GM21717 (cell line): Measurements from ENCODE around the gene MRPL55.

Experiments used
- ATAC-seq: cut with Tn5 transposase; IDR thresholded peaks from one replicate; pipeline ENCODE4 v1.9.1; 2021; ENCODE audit warnings: mild to moderate bottlenecking, moderate library complexity; ENCODE audit not compliant: unreplicated experiment

MRPL55 gene

DNA sequence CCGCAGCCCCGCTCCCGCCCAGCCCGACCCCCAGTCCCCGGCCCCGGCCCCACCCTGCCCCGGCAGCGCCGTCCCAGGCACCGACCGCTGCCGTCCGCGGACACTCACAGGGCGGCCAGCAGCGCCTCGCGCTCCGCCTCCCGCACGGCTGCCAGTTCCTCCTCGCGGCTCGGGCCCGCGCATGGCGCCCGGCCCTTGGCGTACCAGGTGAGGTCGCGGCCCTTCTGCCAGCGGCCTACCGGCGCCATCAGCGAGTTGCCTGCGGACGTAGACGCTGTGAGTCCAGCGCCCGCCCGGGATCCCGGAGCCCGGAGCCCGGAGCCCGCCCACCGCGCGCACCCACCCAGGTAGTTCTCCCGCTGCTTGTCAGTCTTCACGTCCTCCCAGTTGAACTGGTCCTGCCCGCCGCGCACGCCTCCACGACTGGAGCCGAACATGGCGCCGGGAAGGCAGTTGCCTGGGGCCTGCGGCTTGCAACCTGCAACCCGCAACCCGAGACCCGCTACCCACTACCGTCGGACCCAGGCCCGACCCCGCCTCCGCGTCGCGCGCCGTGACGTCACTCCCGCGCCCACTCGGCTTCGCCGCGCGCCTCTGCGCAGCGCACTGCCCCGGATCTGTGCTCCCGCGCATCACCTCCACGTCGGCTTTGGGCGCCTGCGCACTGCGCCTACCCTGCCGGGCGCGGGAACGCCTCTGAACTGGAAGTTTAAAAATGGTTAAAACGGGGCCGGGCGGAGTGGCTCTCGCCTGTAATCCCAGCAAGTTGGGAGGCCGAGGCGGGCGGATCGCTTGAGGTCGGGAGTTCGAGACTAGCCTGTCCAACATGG lies 6.1 kb downstream of the MRPL55 start, which contains the start of gene C1orf35:
C1orf35 (minus strand) TSS at position 535 of the 830 bp plus-strand sequence; CDS start at position 437, 98 bp downstream.
- ATAC-seq, result peak; percentile 57

DNA sequence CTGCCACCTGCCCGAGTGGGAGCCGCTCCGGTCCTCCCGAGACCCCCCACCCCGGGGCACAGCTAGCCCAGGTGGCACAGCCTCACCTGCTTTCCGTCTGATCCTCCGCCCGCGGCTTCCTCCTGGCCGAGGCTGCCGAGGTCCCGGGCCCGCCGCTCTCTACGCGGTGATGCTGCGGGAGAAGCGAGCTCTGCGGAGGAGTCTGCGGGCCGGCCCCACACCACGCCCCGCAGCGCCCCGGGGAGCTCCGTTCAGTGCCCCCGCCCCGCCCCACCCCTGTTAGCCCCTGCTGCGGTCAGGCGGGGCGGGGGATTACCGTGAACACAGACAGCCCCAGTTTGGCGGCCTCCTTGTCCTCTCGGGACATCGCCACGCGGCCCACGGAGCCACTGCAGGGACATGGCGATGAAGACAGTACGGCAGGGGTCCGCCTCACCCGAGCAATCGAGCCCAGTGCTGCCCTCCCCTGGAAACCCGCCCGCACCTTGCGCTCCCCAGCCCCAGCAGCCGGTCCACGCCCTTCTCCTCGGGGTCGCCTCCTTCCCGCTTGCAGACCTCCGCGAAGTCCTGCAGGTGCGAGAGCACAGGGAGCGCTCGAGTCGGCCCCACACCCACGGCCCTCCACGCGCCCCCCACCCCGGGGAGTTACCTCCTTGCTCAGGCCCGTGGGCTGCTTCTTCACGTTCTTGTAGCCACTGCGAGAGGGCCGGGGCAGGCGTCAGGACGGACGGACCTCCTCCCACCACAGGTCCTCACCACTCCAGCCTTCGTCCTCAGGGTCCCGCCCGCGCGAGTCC lies 6.9 kb downstream of the MRPL55 start:
- ATAC-seq, result peak; percentile 25

DNA sequence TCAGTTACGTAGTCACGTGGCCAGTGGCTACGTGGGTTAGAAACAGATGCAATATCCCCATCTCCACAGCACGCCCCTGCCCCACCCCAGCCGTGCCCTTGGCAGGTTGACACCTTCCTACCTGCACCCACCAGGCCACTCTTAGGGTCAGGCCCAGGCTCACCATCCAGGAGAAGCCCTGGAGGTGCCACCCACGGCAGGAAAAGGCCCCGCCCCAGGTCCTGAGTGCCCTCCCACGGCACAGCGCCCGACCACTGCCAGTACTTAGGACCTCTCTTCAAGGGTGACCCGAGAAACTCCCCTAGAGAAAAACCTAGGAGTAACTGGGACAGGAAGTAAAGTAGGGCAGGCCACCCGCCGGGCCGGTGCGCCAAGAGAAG lies 7.5 kb downstream of the MRPL55 start:
- no peak for ATAC-seq

DNA sequence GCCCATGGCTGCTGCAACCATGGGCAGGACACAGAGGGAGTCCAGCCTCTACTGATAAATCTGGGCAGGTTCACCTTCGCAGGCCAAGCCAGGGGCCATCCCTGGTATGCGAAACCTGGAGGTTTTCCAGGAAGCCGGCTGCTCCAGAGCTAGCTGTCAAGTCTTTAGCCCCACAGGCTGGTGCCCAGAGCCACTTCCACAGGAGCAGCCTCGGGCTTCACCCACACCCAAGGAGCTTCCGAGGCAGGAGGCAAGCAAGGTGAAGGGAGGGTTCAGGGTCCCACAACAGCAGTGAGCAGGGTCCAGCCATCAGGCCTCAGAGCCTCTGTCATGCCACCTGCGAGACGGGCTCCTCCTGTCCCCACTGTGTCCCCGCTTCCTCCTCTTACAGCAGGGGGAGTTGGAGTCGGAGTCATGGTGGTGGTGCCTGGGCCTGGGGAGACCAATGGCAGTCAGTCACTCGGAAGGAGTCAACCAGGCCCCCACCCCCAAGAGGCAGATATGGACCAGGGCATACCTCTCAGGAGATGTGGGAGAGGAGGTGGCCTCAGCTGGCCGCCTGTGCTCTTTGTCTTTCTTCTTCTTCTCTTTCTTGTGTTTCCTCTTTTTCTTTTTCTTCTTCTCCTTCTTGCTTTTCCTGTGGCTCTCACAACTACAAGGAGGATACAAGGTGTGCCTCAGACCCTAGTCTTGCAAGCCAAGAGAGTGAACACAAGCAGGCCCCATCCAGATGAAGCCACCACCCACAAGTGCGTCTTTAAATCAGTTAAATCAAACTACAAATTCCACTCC lies 8.1 kb downstream of the MRPL55 start:
- ATAC-seq, result no peak

DNA sequence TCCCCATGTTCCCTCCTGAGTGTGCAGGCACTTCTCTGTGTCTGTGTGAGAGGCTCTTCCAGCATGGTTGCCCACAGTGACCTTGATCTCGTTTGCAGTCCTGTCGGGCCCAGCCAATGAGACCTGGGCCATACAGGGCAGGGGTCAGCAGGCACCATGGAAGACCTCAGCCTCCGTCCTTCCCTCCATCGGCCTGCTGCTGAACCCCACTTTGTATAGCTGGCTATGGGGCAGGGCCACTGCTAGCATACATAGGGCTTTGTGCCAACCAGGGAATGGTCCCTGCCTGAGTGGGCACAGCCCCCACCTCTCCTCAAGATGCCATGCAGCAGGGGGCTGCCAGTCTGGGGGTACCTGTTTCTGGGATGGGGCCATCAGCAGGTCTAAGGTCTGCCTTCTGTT lies 9.8 kb downstream of the MRPL55 start:
- no peak for ATAC-seq

DNA sequence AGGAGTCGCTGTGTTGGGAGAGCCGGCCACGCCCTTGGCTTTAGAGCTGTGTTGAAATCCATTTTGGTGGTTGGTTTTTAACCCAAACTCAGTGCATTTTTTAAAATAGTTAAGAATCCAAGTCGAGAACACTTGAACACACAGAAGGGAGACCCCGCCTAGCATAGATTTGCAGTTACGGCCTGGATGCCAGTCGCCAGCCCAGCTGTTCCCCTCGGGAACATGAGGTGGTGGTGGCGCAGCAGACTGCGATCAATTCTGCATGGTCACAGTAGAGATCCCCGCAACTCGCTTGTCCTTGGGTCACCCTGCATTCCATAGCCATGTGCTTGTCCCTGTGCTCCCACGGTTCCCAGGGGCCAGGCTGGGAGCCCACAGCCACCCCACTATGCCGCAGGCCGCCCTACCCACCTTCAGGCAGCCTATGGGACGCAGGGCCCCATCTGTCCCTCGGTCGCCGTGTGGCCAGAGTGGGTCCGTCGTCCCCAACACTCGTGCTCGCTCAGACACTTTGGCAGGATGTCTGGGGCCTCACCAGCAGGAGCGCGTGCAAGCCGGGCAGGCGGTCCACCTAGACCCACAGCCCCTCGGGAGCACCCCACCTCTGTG lies 10.7 kb downstream of the MRPL55 start:
- no peak for ATAC-seq

DNA sequence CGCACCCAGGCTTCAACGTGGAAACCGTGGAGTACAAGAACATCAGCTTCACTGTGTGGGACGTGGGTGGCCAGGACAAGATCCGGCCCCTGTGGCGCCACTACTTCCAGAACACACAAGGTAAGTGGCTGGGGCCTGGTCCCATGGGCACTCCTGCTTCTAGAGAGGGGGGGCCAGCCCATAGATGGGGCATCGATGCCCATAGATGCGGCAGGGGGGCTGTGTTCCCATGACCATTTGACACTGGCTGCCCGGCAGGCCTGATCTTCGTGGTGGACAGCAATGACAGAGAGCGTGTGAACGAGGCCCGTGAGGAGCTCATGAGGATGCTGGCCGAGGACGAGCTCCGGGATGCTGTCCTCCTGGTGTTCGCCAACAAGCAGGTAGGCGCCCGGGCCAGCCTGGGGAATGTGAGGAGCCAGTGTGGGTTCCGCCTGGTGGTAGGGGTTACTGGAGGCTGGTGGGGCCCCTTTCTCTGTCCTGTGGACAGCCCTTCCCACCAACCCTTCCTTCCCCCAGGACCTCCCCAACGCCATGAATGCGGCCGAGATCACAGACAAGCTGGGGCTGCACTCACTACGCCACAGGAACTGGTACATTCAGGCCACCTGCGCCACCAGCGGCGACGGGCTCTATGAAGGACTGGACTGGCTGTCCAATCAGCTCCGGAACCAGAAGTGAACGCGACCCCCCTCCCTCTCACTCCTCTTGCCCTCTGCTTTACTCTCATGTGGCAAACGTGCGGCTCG lies 11.6 kb downstream of the MRPL55 start:
- ATAC-seq, result no peak

DNA sequence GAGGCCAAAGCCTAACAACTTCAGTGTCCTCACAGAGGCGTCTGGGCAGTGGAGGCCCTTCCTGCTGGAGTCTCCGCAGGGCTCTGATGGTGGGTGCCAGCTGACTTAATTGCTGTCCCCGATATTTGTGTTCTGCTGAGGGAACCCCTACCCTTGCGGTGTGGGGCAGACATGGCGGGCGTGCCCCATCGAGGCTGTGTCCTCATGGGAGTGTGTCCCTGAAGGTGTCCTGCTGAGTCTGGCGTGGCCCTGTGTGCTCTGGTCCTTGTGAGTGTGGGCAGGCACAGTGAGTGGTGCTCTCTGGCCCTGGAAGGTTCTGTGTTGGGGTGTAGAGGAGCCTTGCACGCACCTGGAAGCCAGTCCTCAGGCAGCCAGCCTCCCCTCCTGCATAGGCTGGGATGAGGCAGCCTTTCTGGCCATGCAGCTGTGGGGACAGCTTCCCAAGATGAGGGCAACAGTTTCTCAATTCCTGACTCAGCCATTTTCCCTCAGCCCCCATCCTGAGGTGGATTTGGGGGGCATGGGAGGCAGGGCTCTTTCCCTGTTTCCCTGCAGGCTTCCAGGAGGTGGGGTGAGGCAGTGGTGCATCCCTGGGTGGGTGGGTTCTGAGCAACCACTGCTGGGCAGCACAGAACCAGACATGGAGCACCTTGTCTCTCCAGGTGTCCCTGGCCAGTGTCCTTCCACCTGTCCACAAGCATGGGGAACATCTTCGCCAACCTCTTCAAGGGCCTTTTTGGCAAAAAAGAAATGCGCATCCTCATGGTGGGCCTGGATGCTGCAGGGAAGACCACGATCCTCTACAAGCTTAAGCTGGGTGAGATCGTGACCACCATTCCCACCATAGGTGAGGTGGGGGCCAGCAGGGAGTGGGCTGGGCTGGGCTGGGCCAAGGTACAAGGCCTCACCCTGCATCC lies 12.4 kb downstream of the MRPL55 start:
- no peak for ATAC-seq

DNA sequence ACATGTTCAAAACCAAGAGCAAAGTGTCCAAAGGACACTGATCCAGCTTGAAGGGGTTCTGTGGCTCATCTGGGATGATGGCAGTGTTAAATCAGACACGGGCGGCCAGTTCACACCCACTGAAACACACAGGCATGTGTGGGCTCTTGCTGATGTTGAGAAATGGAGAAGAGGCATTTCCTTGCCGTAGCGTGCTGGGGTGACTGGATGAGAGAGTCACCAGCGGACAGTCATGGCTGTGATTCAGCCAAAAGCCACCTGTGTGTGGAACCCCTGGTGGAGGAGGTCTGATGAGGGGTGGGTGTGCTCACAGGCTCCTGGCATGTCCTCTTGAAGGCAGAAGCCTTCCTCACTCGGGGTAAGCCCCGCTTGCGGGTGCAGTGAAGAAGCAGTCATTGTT lies 13.2 kb downstream of the MRPL55 start:
- ATAC-seq, result no peak

DNA sequence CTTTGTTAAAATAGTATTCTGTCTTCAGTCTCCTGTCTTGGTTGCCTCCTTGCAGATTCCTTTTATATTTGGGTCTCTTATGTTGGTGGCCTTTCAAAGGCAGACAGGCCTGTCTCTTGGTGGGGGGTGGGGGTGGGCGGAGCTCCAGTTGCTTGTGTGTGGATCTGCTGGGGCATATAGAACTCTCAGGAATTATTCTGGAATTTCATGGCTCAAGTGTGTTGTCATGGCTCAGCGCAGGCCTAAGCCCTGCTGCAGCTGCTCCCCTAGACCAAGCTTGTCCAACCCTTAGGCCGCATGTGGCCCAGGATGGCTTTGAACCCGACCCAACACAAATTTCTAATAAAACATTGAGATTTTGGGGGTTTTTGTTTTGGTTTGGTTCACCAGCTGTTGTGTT lies 13.9 kb downstream of the MRPL55 start:
- no peak for ATAC-seq

DNA sequence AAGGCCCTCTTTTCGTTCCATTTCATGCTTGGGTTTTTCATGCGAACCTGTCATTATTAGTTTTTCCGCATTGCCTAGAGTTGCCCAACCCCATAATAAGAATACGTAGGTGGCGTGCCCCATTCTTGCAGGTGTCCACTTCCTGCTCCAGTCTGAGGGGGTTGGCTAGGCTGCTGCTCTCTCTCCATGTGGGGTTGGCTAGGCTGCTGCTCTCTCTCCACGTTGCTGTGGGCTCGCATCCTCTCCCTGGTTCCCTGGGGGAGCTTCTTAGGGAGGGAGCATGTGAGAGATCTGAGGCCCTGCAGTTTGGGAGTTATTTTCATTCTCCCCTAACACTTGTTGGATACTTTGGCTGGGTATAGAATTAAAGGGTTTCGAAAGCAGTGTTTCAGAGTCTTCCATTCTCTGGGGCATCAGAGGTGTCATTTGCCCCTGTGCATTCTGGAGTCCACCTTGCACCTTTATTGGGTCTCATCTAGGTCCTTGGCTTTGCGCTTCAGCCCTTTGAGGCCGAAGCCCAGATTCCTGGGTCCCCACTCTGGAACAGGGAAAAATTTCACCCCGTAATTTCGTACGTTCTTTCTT lies 14.6 kb downstream of the MRPL55 start:
- no peak for ATAC-seq

DNA sequence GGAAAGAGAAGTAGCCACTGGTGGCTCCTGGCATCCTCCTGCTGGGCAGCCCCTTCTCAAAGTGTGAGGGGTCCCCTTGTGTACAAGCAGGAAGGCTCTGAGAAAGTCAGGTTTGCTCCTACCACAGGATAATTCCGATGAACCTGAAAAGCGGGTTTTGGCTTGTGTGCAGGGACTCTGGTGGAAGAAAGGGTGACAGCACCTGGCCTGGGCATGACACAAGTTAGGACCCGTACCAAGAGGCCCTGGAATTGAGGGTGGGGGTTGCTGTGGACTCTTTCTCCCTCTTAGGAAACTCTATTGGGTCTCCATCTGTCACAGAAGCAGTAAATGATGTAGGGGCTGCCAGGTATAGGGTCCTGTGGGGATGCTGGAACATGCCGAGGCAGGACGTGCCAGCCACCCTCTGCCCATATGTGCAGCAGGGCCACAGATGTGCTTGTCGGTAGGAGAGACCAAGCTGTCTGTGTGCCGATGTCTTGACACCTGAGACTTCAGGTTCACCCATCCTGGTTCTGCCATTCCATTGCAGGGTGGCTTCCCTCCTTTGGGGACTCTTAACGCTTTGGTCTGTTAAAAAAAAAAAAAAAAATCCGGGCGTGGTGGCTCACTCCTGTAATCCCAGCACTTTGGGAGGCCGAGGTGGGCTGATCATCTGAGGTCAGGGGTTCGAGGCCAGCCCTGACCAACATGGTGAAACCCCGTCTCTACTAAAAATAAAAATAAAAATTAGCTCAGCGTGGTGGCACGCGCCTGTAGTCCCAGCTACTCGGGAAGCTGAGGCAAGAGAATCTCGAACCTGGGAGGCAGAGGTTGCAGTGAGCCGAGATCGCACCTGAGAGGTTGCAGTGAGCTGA lies 15.8 kb downstream of the MRPL55 start:
- no peak for ATAC-seq

DNA sequence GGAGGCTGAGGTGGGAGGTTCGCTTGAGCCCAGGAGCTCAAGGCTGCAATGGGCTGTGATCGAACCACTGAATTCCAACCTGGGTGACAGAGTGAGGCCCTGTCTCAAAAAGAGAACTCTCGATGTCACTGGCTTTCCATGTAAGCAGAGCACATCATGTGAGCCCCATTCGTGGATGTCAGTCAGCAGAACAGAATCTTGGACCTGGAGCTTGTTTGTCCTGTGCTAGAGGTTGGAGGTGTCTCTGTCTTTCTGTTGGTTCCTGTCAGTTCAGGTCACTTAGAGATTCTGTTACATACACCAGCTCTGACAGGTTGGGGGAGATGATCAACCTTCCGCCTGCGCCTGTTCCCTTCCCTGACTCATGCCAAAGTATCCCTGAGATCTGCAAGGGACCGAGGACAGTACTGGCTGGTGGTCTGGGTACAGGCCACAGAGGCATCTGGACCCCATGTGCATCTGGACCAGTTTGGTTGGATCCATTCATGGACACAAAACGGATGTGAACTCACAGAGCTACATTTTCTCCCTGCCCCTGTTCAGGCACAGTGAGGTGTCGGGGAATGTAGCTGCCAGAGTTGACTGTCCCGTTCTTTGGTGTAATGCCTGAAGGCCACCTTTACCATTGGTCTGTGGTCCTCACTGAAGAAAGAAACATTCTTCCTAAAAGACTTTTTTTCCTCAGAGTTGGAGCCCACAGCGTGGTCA lies 16.6 kb downstream of the MRPL55 start:
- no peak for ATAC-seq

DNA sequence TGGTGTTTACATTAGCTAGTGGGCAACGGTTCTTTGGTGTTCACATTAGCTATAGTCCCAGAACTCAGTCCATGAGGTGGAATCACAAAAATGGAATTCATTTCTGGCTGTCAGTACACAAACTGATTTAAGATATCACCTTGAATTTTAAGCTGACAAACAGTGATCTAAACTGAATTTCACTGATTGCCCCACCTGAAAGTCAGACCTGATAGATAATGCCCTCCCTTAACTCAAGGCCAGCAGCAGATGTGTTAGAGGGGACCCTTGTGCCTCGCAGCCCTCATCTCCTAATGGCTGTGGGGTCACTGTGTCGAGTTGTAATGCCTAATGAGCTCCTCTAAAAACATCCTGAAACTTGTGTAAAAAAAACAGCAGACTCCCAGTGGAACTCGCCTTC lies 18.0 kb downstream of the MRPL55 start:
- no peak for ATAC-seq

DNA sequence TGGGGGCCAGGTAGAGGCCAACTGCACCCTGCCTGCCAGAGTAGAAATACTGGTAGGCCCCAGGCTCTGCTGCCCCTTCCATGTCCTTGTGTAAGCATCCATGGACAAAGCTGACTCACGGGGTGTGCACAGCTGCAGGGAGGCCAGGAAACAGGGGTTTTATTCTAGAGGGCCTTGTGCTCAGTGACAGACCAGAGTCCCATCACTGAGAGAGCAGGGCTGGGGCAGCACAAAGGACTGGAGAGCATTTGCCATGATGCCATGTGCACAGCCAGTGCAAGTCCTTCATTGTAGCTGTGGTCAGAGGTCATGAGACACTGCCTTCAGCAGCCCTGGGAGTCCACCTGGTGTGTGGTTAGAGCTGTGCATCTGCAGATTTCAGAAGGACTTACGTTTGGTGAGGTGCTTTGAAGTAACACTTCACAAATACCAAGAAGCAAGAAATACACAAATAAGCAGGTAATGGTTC lies 18.5 kb downstream of the MRPL55 start:
- ATAC-seq, result no peak

DNA sequence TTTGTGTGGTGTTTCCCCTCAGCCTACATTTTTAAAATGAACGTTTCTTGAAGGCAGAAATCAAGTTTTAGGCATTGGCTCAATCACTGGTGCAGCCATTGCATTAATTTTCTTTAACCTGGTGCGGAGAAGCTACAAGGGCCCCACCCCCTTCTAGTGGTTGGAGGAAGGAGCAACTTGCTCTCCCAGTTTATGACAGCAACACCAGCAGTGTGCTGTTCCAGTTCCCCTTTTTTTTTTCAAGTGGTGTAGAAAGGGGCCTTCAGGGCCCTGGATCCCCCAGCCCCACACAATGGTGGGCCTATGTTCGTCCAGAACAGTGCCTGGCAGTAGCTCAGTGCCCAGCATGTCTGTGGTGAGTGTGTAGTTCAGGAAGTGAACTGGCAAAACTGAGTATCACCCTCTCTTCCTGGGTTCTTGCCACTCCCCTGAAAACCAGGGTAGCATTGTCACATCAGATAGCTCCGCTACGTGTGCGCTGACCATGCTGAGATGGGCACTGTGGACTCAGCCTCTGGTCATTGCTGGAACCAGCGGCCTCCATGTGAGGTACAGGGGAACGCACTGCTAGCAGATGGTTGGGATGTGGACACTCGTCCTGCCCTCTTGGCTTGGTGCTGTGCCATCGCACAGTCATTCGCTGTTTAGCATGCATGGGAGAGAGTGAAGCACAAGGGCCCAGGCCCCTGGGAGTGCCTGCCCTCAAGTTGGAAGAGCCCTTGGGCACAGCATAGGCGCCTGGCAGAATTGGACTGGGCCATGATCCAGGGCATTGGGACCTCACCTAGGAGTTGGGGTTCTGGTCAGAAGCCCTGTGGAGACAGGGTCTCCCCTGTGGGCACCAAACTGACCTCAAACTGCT lies 19.3 kb downstream of the MRPL55 start:
- no peak for ATAC-seq
